Measurements from ENCODE around the gene MTFMT. TPM values are rescaled to one million over a fixed set of nuclear protein-coding genes. Genes with fewer than 3 reads are reported as not detected.

MTFMT gene
- polyA plus RNA-seq, 1 experiment: 6.4 TPM

DNA sequence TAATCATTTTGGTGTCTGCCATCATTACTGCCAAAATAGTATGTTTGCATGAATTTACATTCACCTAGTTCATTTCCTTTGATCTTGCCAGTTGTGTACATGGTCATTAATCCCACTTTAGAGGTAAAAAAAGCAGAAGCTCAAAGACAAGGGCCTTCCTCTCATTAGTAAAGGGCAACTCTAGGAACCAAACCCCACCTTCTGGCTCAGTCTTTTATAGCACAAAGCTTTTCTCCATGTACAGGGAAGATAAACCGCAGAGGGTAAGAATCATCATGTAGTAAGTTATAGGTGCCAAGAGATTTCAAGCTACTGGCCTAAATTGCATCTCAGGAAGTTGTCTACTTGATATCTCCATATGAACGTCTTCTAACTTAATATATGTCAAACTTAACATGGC is 20.5 kb downstream of the MTFMT start:
- DNase-seq (ENCODE audit: low read depth): no peak
- CTCF ChIA-PET: interaction anchor here (0.5 to 2.3 kb wide), 8 partner anchors 11 to 281 kb away, joined by 3 to 9 read pairs (median 4); no protein-coding TSS in a partner anchor
- Histone ChIP-seq H3K27me3 (ENCODE audit: control insufficient read depth, insufficient read depth, low read length) (no peaks in the 10 kb centered on the region), H3K36me3 (ENCODE audit: control insufficient read depth, insufficient read depth, low read length) (peaks cover 2% of the 10 kb centered on the region), H3K4me3 (ENCODE audit: low read depth, low read length) (no peak overlapping the region)
- POLR2A ChIA-PET: no interaction called here
- TF ChIP-seq, protein P1, sequence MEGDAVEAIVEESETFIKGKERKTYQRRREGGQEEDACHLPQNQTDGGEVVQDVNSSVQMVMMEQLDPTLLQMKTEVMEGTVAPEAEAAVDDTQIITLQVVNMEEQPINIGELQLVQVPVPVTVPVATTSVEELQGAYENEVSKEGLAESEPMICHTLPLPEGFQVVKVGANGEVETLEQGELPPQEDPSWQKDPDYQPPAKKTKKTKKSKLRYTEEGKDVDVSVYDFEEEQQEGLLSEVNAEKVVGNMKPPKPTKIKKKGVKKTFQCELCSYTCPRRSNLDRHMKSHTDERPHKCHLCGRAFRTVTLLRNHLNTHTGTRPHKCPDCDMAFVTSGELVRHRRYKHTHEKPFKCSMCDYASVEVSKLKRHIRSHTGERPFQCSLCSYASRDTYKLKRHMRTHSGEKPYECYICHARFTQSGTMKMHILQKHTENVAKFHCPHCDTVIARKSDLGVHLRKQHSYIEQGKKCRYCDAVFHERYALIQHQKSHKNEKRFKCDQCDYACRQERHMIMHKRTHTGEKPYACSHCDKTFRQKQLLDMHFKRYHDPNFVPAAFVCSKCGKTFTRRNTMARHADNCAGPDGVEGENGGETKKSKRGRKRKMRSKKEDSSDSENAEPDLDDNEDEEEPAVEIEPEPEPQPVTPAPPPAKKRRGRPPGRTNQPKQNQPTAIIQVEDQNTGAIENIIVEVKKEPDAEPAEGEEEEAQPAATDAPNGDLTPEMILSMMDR (IDR thresholded peaks at IDR 0.05; ENCODE audit: insufficient read depth, low read depth, low read length): no peak

- POLR2A ChIA-PET: no interaction called here
- TF ChIP-seq, protein P1 (IDR thresholded peaks at IDR 0.05; ENCODE audit: insufficient read depth, low read depth, low read length): no peak
- Histone ChIP-seq H3K36me3 (ENCODE audit: control insufficient read depth, insufficient read depth, low read length) (no peaks in the 10 kb centered on the region), H3K27me3 (ENCODE audit: control insufficient read depth, insufficient read depth, low read length) (no peaks in the 10 kb centered on the region), H3K4me3 (ENCODE audit: low read depth, low read length) (no peak overlapping the region)
- CTCF ChIA-PET: no interaction called here
- DNase-seq (ENCODE audit: low read depth): no peak
These were observed 22.6 kb downstream of the MTFMT start for GRCh38 chr15:65006876-65007275.

DNA sequence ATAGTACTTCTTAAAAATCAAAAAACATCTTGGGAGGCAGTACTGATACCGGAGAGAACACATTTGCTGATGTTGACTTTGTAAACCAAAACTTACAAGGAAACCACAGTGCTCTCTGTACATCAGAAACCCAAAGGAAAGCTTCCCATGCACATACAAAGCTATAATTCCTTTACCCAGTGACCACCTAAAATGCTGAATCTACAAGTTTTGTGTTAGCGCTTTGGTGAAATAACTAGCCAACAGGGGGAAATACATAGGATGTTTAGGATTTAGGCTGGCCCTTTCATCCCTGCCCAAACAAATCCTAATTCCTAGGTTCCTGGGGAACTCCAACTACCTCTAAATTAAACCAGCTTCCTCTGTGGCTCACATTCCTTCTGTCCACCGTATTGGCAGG is 24.4 kb downstream of the MTFMT start:
- ChIA-PET POLR2A (no interaction called here), CTCF (interaction anchor here (1.2 kb wide), 1 partner anchor 21 kb away, joined by 3 read pairs; no protein-coding TSS in a partner anchor)
- Histone ChIP-seq H3K4me3 (ENCODE audit: low read depth, low read length) (no peak overlapping the region), H3K27me3 (ENCODE audit: control insufficient read depth, insufficient read depth, low read length) (no peaks in the 10 kb centered on the region), H3K36me3 (ENCODE audit: control insufficient read depth, insufficient read depth, low read length) (no peaks in the 10 kb centered on the region)
- TF ChIP-seq, protein P1 (IDR thresholded peaks at IDR 0.05; ENCODE audit: insufficient read depth, low read depth, low read length): no peak
- no peak for DNase-seq (ENCODE audit: low read depth)

DNA sequence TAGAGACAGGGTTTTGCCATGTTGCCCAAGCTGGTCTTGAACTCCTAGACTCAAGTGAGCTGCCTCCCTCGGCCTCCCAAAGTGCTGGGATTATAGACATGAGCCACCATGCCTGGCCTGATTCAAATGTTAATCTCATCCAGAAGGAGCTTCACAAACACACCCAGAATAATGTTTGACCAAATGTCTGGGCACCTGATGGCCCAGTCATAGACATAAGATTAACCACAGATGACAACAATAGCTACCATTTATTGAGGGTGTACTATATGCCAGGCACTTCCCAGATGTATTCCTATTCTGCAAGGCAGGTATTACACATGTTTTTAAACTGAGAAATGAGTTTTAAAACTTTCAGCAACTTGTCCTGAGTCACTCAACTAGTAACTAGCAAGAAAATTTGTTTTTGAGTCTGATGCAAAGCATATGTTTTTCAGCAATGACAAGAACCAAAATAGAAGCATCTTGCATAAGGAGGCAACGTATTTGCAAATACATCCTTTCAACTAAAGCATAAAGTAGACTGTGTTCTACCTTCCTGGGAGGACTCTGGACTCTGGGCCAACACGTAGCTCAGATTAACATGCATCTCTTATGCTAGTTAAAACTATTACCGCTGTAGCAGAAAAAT is 31.6 kb downstream of the MTFMT start:
- CTCF ChIA-PET: interaction anchor here (0.7 to 1.7 kb wide), 3 partner anchors 11 to 14 kb away, joined by 4 to 6 read pairs (median 4); no protein-coding TSS in a partner anchor
- POLR2A ChIA-PET: no interaction called here
- no peak for DNase-seq (ENCODE audit: low read depth)
- Histone ChIP-seq H3K36me3 (ENCODE audit: control insufficient read depth, insufficient read depth, low read length) (no peaks in the 10 kb centered on the region), H3K4me3 (ENCODE audit: low read depth, low read length) (no peak overlapping the region), H3K27me3 (ENCODE audit: control insufficient read depth, insufficient read depth, low read length) (no peaks in the 10 kb centered on the region)
- TF ChIP-seq, protein P1 (IDR thresholded peaks at IDR 0.05; ENCODE audit: insufficient read depth, low read depth, low read length): no peak

GRCh38 chr15:64997066-64997465 is 32.4 kb downstream of the MTFMT start:
- no peak for DNase-seq (ENCODE audit: low read depth)
- ChIA-PET POLR2A (no interaction called here), CTCF (interaction anchor here (1.2 to 1.7 kb wide), 2 partner anchors 12 to 15 kb away, joined by 4 read pairs; no protein-coding TSS in a partner anchor)
- TF ChIP-seq, protein P1 (IDR thresholded peaks at IDR 0.05; ENCODE audit: insufficient read depth, low read depth, low read length): no peak
- H3K36me3 ChIP-seq (ENCODE audit: control insufficient read depth, insufficient read depth, low read length): no peaks in the 10 kb centered on the region
- H3K27me3 ChIP-seq (ENCODE audit: control insufficient read depth, insufficient read depth, low read length): no peaks in the 10 kb centered on the region
- H3K4me3 ChIP-seq (ENCODE audit: low read depth, low read length): no peak overlapping the region

Measured in BJ (cell line).